Muscle of leg (tissue), 11 donors: ENCODE measurements around the gene PPARA. TPM values are rescaled to one million over a fixed set of nuclear protein-coding genes. Genes with fewer than 3 reads are reported as not detected.

ENCODE experiments used
- DNase-seq: peaks from one replicate; pipeline ENCODE4 v3.0.0; 2013
- H3K27ac ChIP-seq: one replicate; pipeline ENCODE4 v1.5.1; 2013; ENCODE audit warnings: mild to moderate bottlenecking, low read length, control low read depth
- H3K27me3 ChIP-seq: one replicate; pipeline ENCODE4 v1.6.1; 2013; ENCODE audit warnings: low read length; ENCODE audit not compliant: control insufficient read depth, insufficient read depth
- H3K36me3 ChIP-seq: one replicate; pipeline ENCODE4 v1.6.1; 2013; ENCODE audit warnings: low read length; ENCODE audit not compliant: control insufficient read depth, insufficient read depth
- H3K4me1 ChIP-seq: one replicate; pipeline ENCODE4 v1.6.1; 2013; ENCODE audit warnings: low read length; ENCODE audit not compliant: control insufficient read depth, insufficient read depth
- H3K4me3 ChIP-seq: one replicate; pipeline ENCODE4 v1.5.1; 2013; ENCODE audit warnings: low read length, control low read depth
- H3K9me3 ChIP-seq: replicated peaks from 2 replicates; pipeline ENCODE4 v1.6.1; 2013; ENCODE audit warnings: low read depth, low read length; ENCODE audit not compliant: control insufficient read depth
- WGBS: methylation state at CpG from one replicate; pipeline ENCODE4 v1.1.5; 2013; ENCODE audit warnings: missing lambda C conversion rate; ENCODE audit not compliant: insufficient coverage; 5-methylcytosine and 5-hydroxymethylcytosine counted together
- polyA plus RNA-seq, 8 donors: library from polyadenylated mRNA; unstranded; fragments of 120-200 nt; gene quantifications; one replicate each; pipeline versions ENCODE4 v1.2.1 to v1.2.3, GENCODE V29; 2013; ENCODE audit warnings: inconsistent platforms in 1 of 8, low replicate concordance in 1 of 8; ENCODE audit not compliant: insufficient read length in 8 of 8, insufficient read depth in 1 of 8
- total RNA-seq: library from RNA; stranded (reverse); fragments of 120-200 nt; gene quantifications from one replicate; pipeline ENCODE4 v1.2.4, GENCODE V29; 2013

Gene PPARA
- total and polyA plus RNA-seq, 9 donors, result 15.5 to 27.8 (median 19.6) TPM

GRCh38 chr22:46290121-46290842 lies 140.0 kb downstream of the PPARA start:
- no peak overlapping the region for H3K27ac ChIP-seq
- no peak for DNase-seq
- peaks cover 68% of the 10 kb centered on the region for H3K36me3 ChIP-seq
- no peak overlapping the region for H3K4me3 ChIP-seq
- H3K9me3 ChIP-seq, result no peaks in the 10 kb centered on the region
- 94% methylated on average over 16 of the region's 17 CpGs for WGBS
- no peaks in the 10 kb centered on the region for H3K27me3 ChIP-seq
- H3K4me1 ChIP-seq, result peaks cover 10% of the 10 kb centered on the region

DNA sequence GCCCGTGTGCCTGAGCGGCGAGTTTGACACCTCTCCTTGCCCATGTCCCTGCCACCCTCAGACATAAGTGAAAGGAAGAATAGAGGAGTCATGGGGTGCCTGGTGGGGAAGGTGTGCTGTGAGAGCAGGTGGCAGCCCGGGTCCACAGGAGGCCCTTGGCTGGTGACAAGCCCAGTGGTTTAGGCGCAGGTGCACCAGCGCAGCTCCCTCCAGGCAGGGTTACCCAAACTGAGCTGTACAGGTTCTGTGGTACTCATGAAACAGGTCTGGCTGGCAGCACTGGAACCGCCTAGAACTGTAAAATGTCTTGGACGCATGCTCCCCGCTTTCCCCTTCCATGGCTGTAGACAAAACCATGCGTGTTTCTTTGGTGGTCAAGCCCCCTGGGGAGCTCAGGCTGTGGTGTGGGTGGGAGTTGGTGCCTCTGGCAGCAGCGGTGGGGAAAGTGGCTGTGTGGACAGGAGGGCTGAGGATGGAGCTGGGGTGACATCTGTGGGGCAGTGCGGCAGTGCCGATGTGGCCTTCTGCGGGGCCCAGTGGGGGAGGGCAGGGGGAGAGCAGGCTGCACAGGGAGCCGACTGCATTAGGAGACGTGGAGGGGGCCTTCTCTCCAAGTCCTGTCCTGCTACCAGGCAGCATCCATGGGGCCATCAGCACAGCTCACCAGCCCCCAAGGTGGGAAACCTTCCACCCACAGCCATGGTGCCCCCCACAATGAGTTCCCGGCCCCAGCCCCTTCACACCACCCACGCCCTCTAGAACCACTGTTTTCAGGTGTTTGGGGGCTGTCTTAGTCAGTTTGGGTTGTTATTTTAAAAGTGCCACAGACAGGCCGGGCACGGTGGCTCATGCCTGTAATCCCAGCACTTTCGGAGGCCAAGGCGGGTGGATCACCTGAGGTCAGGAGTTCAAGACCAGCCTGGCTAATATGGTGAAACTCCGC lies 140.8 kb downstream of the PPARA start:
- 95% methylated on average over 12 of the region's 23 CpGs for WGBS
- no peaks in the 10 kb centered on the region for H3K9me3 ChIP-seq
- H3K36me3 ChIP-seq, result peaks cover 64% of the 10 kb centered on the region
- DNase-seq, result no peak
- peaks cover 17% of the 10 kb centered on the region for H3K4me1 ChIP-seq
- no peak overlapping the region for H3K4me3 ChIP-seq
- no peak overlapping the region for H3K27ac ChIP-seq
- no peaks in the 10 kb centered on the region for H3K27me3 ChIP-seq

GRCh38 chr22:46292173-46292572 lies 141.8 kb downstream of the PPARA start:
- Histone ChIP-seq H3K27me3 (no peaks in the 10 kb centered on the region), H3K4me3 (no peak overlapping the region), H3K36me3 (peaks cover 54% of the 10 kb centered on the region), H3K4me1 (peaks cover 21% of the 10 kb centered on the region), H3K9me3 (no peaks in the 10 kb centered on the region), H3K27ac (no peak overlapping the region)
- DNase-seq, result no peak
- 93% methylated on average over 3 of the region's 3 CpGs for WGBS

- Histone ChIP-seq H3K27me3 (no peaks in the 10 kb centered on the region), H3K27ac (peak overlapping the region; percentile 59), H3K4me3 (no peak overlapping the region), H3K36me3 (peaks cover 48% of the 10 kb centered on the region), H3K9me3 (no peaks in the 10 kb centered on the region), H3K4me1 (peaks cover 21% of the 10 kb centered on the region)
- peak; percentile 48 for DNase-seq
- WGBS, result 91% methylated on average over 14 of the region's 14 CpGs
These were observed 142.4 kb downstream of the PPARA start for GRCh38 chr22:46292732-46293131.

Other genes starting within 250 kb of the PPARA start
- gene WNT7B, start 173.4 kb upstream of the PPARA start, total RNA-seq, result 0.04 TPM
- 1 to 10 TPM in 1 of 8 donors, under 1 TPM in 5, not detected in 2; 0.04 to 3.4 (median 0.14) TPM for gene WNT7B, start 173.4 kb upstream of the PPARA start, polyA plus RNA-seq
- 15.0 TPM for gene CDPF1, start 99.8 kb downstream of the PPARA start, total RNA-seq
- 10 to 100 TPM; 10.4 to 14.8 (median 12.7) TPM for gene CDPF1, start 99.8 kb downstream of the PPARA start, polyA plus RNA-seq
- 0.04 TPM for gene PKDREJ, start 112.8 kb downstream of the PPARA start, total RNA-seq
- gene PKDREJ, start 112.8 kb downstream of the PPARA start, polyA plus RNA-seq, result under 1 TPM; 0.15 to 0.45 (median 0.35) TPM
- 23.0 TPM for gene TTC38, start 117.5 kb downstream of the PPARA start, total RNA-seq
- gene TTC38, start 117.5 kb downstream of the PPARA start, polyA plus RNA-seq, result 10 to 100 TPM; 15.6 to 29.1 (median 19.2) TPM
- 4.4 TPM for gene GTSE1, start 146.3 kb downstream of the PPARA start, total RNA-seq
- gene GTSE1, start 146.3 kb downstream of the PPARA start, polyA plus RNA-seq, result 10 to 100 TPM in 6 of 8 donors, 1 to 10 TPM in 2; 7.1 to 14.1 (median 10.8) TPM
- gene TRMU, start 185.2 kb downstream of the PPARA start, total RNA-seq, result 29.8 TPM
- gene TRMU, start 185.2 kb downstream of the PPARA start, polyA plus RNA-seq, result 10 to 100 TPM; 28.2 to 37.7 (median 32.4) TPM